Loucy (cell line): ENCODE measurements around the gene MOG.

Source experiments
- EZH2phosphoT487 ChIP-seq: fragments of 200-600 bp; IDR thresholded peaks from 2 replicates; pipeline ENCODE4 v1.6.1; 2018; ENCODE audit warnings: antibody characterized with exemption, mild to moderate bottlenecking, moderate library complexity, borderline replicate concordance
- TF ChIP-seq, protein P1 (sequence below): fragments of 200-600 bp; sonication (generic); conservative IDR thresholded peaks from 2 replicates; pipeline ENCODE4 v1.5.1; 2014; ENCODE audit warnings: mild to moderate bottlenecking, antibody characterized with exemption, low read length

DNA sequence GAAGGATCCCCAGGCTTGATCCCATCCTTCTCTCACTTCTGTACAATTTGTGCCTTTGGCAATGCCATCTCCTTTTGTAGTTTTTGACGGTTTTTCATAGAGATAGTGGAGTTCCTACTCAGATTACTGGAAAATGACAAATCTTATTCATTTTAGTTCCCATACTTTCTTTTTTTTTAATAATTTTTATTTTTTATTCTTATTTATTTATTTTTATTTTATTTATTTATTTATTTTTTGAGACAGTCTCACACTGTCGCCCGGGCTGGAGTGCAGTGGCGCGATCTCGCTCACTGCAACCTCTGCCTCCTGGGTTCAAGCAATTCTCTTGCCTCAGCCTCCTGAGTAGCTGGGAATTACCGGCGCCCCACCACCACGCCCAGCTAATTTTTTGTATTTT lies 19.6 kb upstream of the MOG start:
- TF ChIP-seq, protein P1, sequence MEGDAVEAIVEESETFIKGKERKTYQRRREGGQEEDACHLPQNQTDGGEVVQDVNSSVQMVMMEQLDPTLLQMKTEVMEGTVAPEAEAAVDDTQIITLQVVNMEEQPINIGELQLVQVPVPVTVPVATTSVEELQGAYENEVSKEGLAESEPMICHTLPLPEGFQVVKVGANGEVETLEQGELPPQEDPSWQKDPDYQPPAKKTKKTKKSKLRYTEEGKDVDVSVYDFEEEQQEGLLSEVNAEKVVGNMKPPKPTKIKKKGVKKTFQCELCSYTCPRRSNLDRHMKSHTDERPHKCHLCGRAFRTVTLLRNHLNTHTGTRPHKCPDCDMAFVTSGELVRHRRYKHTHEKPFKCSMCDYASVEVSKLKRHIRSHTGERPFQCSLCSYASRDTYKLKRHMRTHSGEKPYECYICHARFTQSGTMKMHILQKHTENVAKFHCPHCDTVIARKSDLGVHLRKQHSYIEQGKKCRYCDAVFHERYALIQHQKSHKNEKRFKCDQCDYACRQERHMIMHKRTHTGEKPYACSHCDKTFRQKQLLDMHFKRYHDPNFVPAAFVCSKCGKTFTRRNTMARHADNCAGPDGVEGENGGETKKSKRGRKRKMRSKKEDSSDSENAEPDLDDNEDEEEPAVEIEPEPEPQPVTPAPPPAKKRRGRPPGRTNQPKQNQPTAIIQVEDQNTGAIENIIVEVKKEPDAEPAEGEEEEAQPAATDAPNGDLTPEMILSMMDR: no peak
- TF ChIP-seq EZH2phosphoT487: no peak
